ENCODE data around the gene NEIL1.

Gene NEIL1

GRCh38 chr15:75350601-75351361 is 3.9 kb downstream of the NEIL1 start:
- H3K27me3 ChIP-seq (ENCODE audit: control insufficient read depth, insufficient read depth, low read length), result no peaks in the 10 kb centered on the region
- no peak overlapping the region for H3K9ac ChIP-seq (ENCODE audit: low read length)
- no peak overlapping the region for H3K4me3 ChIP-seq (ENCODE audit: low read length)
- no peaks in the 10 kb centered on the region for H3K9me3 ChIP-seq (ENCODE audit: control insufficient read depth, low read length)
- H3K4me1 ChIP-seq (ENCODE audit: control insufficient read depth, insufficient read depth, low read length), result peaks cover 18% of the 10 kb centered on the region
- H3K36me3 ChIP-seq (ENCODE audit: control insufficient read depth, insufficient read depth, low read length), result peaks cover 3% of the 10 kb centered on the region

- Histone ChIP-seq H3K27me3 (ENCODE audit: control insufficient read depth, insufficient read depth, low read length) (no peaks in the 10 kb centered on the region), H3K9ac (ENCODE audit: low read length) (no peak overlapping the region), H3K9me3 (ENCODE audit: control insufficient read depth, low read length) (no peaks in the 10 kb centered on the region), H3K36me3 (ENCODE audit: control insufficient read depth, insufficient read depth, low read length) (peaks cover 8% of the 10 kb centered on the region), H3K4me1 (ENCODE audit: control insufficient read depth, insufficient read depth, low read length) (peaks cover 10% of the 10 kb centered on the region), H3K4me3 (ENCODE audit: low read length) (no peak overlapping the region)
These were observed 5.6 kb downstream of the NEIL1 start for GRCh38 chr15:75352186-75353080.

DNA sequence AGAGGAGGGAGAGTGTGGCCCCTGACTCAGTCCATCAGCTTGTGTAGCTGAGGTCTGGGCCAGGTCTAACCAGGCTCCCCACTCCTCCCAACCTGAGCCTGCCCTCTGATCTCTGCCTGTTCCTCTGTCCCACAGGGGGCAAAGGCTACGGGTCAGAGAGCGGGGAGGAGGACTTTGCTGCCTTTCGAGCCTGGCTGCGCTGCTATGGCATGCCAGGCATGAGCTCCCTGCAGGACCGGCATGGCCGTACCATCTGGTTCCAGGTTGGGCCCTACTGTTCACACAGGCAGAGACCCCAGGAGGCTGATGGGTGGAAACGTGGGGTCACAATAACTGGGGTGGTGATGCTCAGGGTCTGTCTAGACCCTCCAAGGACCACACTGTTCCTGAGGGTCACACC is 6.8 kb downstream of the NEIL1 start:
- Histone ChIP-seq H3K36me3 (ENCODE audit: control insufficient read depth, insufficient read depth, low read length) (peaks cover 8% of the 10 kb centered on the region), H3K27me3 (ENCODE audit: control insufficient read depth, insufficient read depth, low read length) (no peaks in the 10 kb centered on the region), H3K9ac (ENCODE audit: low read length) (no peak overlapping the region), H3K4me3 (ENCODE audit: low read length) (no peak overlapping the region), H3K4me1 (ENCODE audit: control insufficient read depth, insufficient read depth, low read length) (peaks cover 7% of the 10 kb centered on the region), H3K9me3 (ENCODE audit: control insufficient read depth, low read length) (no peaks in the 10 kb centered on the region)

DNA sequence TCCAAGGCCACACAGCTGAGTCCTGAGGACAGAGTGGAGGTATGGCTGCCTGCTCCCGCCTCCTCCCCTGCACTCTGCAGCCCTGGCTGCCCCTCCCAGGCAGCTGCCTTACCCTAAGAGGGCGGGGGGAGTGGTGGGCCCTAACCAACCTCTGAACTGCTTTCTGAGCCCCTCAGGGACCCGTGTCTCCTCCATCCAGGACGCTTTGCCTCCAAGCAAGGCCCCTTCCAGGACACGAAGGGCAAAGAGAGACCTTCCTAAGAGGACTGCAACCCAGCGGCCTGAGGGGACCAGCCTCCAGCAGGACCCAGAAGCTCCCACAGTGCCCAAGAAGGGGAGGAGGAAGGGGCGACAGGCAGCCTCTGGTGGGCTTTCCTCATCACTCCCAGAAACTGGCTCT is 7.6 kb downstream of the NEIL1 start:
- H3K36me3 ChIP-seq (ENCODE audit: control insufficient read depth, insufficient read depth, low read length), result peaks cover 12% of the 10 kb centered on the region
- no peak overlapping the region for H3K4me3 ChIP-seq (ENCODE audit: low read length)
- H3K4me1 ChIP-seq (ENCODE audit: control insufficient read depth, insufficient read depth, low read length), result no peaks in the 10 kb centered on the region
- H3K9ac ChIP-seq (ENCODE audit: low read length), result no peak overlapping the region
- no peaks in the 10 kb centered on the region for H3K9me3 ChIP-seq (ENCODE audit: control insufficient read depth, low read length)
- H3K27me3 ChIP-seq (ENCODE audit: control insufficient read depth, insufficient read depth, low read length), result no peaks in the 10 kb centered on the region

- Histone ChIP-seq H3K9me3 (ENCODE audit: control insufficient read depth, low read length) (no peaks in the 10 kb centered on the region), H3K4me1 (ENCODE audit: control insufficient read depth, insufficient read depth, low read length) (no peaks in the 10 kb centered on the region), H3K36me3 (ENCODE audit: control insufficient read depth, insufficient read depth, low read length) (peaks cover 19% of the 10 kb centered on the region)
These were observed 8.5 kb downstream of the NEIL1 start for GRCh38 chr15:75355369-75355768.

GRCh38 chr15:75356006-75356405 is 9.2 kb downstream of the NEIL1 start:
- H3K4me3 ChIP-seq (ENCODE audit: low read length), result no peak overlapping the region
- no peaks in the 10 kb centered on the region for H3K4me1 ChIP-seq (ENCODE audit: control insufficient read depth, insufficient read depth, low read length)
- H3K9ac ChIP-seq (ENCODE audit: low read length), result no peak overlapping the region
- H3K27me3 ChIP-seq (ENCODE audit: control insufficient read depth, insufficient read depth, low read length), result no peaks in the 10 kb centered on the region
- peaks cover 19% of the 10 kb centered on the region for H3K36me3 ChIP-seq (ENCODE audit: control insufficient read depth, insufficient read depth, low read length)
- H3K9me3 ChIP-seq (ENCODE audit: control insufficient read depth, low read length), result no peaks in the 10 kb centered on the region

More at GRCh38 chr15:75355369-75355768, 8.5 kb downstream of the NEIL1 start:
- no peak overlapping the region for H3K4me3 ChIP-seq (ENCODE audit: low read length)
- H3K27me3 ChIP-seq (ENCODE audit: control insufficient read depth, insufficient read depth, low read length), result no peaks in the 10 kb centered on the region
- no peak overlapping the region for H3K9ac ChIP-seq (ENCODE audit: low read length)

- Histone ChIP-seq H3K4me1 (ENCODE audit: control insufficient read depth, insufficient read depth, low read length) (no peaks in the 10 kb centered on the region), H3K4me3 (ENCODE audit: low read length) (no peak overlapping the region), H3K27me3 (ENCODE audit: control insufficient read depth, insufficient read depth, low read length) (no peaks in the 10 kb centered on the region), H3K36me3 (ENCODE audit: control insufficient read depth, insufficient read depth, low read length) (peaks cover 21% of the 10 kb centered on the region), H3K9ac (ENCODE audit: low read length) (no peak overlapping the region), H3K9me3 (ENCODE audit: control insufficient read depth, low read length) (no peaks in the 10 kb centered on the region)
These were observed 9.7 kb downstream of the NEIL1 start for GRCh38 chr15:75356517-75356916.

DNA sequence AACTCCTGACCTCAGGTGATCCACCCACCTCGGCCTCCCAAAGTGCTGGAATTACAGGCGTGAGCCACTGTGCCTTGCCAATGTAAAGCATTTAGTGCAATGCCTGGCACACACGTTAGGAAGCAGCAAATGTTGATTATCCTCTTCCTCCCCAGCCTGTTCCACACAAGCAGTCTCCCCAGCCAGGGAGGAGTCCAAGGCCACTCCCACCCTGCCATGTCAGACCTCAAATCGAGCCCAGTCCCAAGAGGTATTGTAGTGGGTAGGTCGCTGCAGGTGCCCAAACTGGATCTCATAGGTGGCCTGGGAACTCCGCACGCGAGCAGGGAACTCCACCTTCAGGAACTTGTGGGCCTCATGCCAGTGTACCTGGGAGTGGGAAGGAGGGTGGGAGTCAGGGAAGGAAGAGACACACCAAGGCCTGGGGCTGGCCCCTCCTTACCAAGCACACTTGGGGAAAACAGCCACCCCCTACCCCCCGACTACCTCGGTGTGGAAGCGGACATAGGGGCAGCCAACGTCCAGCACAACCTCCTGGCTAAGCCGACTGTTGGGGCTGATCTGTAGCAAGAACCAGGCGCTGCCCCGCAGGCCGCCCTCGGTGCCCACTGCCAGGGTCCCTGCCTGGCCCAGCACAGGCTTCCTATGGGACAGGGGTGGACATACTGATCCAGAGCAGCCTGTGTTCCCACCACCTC is 11.3 kb downstream of the NEIL1 start:
- Histone ChIP-seq H3K9ac (ENCODE audit: low read length) (no peak overlapping the region), H3K4me3 (ENCODE audit: low read length) (no peak overlapping the region), H3K9me3 (ENCODE audit: control insufficient read depth, low read length) (no peaks in the 10 kb centered on the region), H3K27me3 (ENCODE audit: control insufficient read depth, insufficient read depth, low read length) (no peaks in the 10 kb centered on the region), H3K4me1 (ENCODE audit: control insufficient read depth, insufficient read depth, low read length) (no peaks in the 10 kb centered on the region), H3K36me3 (ENCODE audit: control insufficient read depth, insufficient read depth, low read length) (peaks cover 24% of the 10 kb centered on the region)

DNA sequence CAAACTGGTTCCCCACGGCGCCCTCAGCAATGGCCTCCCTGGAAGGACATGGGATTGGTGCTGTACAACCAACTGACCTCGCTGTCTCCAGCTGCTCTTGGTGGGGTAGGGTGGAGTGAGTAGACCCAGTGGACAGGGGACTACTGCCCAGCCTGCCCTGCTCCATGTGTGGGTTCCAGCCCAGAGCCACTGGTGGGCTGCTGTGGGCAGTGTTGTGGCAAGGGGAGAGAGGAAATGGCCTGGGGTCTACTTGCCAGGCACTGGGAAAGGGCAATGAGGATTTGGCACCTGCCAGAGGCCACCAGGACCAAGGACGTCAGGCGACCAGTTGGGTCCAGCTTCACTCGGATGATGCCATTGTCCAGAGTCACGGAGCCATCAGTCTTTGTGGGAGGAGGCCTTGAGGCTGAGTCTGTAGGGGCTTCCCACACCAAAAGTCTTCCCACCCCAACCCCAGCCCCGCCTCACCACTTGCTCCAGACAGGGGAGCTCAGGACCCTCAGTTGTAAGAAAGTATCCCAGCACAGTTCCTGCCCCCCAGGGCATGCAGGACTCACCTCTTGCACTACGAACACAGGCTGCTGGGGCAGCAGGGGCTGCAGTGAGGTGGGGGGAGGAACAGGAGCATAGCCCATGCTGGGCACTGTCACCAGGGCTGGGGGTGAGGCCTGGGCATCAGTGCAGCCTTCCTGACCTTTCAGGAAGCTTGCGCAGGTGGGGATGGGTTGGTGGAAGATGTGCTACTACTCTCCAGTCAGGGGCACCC is 12.1 kb downstream of the NEIL1 start:
- Histone ChIP-seq H3K27me3 (ENCODE audit: control insufficient read depth, insufficient read depth, low read length) (no peaks in the 10 kb centered on the region), H3K36me3 (ENCODE audit: control insufficient read depth, insufficient read depth, low read length) (peaks cover 28% of the 10 kb centered on the region), H3K4me3 (ENCODE audit: low read length) (no peak overlapping the region), H3K9ac (ENCODE audit: low read length) (no peak overlapping the region), H3K9me3 (ENCODE audit: control insufficient read depth, low read length) (no peaks in the 10 kb centered on the region), H3K4me1 (ENCODE audit: control insufficient read depth, insufficient read depth, low read length) (no peaks in the 10 kb centered on the region)

DNA sequence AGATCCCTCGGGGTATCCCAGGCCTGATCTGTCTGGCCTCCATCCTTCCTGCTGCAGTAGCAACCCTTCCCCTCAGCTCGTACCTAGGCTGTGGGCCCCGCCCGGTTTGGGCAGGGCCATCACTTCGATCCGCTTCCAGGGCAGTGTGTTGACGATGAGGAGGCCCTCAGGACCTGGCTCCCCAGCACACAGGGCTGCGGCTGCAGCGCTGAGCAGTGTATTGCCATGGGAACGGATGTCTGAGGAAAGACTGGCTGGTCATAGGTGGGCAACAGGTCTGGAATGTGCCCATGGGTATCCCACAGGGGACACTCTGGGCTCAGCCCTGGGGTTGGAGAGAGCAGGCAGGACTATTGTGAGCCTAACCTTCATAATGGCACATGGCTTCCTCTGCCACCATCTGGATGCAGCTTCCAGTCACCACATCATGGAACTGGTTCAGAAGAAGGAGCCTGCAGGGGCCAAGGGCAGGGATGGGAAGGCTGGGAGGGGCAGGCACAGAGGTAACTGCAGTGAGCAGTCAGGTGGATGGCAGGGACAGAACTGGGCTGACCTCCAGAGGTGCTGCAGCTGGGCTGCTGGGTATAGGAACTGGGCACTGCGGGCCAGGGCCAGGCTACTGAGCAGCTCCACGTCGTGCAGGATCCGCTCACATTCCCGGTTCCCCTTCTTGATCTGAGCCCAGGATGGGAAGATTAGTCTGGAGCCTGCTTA is 12.9 kb downstream of the NEIL1 start:
- no peaks in the 10 kb centered on the region for H3K9me3 ChIP-seq (ENCODE audit: control insufficient read depth, low read length)
- H3K36me3 ChIP-seq (ENCODE audit: control insufficient read depth, insufficient read depth, low read length), result peaks cover 35% of the 10 kb centered on the region
- H3K9ac ChIP-seq (ENCODE audit: low read length), result no peak overlapping the region
- no peaks in the 10 kb centered on the region for H3K4me1 ChIP-seq (ENCODE audit: control insufficient read depth, insufficient read depth, low read length)
- H3K4me3 ChIP-seq (ENCODE audit: low read length), result no peak overlapping the region
- H3K27me3 ChIP-seq (ENCODE audit: control insufficient read depth, insufficient read depth, low read length), result no peaks in the 10 kb centered on the region

- no peaks in the 10 kb centered on the region for H3K4me1 ChIP-seq (ENCODE audit: control insufficient read depth, insufficient read depth, low read length)
- H3K9me3 ChIP-seq (ENCODE audit: control insufficient read depth, low read length), result no peaks in the 10 kb centered on the region
- H3K27me3 ChIP-seq (ENCODE audit: control insufficient read depth, insufficient read depth, low read length), result no peaks in the 10 kb centered on the region
- no peak overlapping the region for H3K9ac ChIP-seq (ENCODE audit: low read length)
- H3K4me3 ChIP-seq (ENCODE audit: low read length), result no peak overlapping the region
- H3K36me3 ChIP-seq (ENCODE audit: control insufficient read depth, insufficient read depth, low read length), result peaks cover 36% of the 10 kb centered on the region
These were observed 13.6 kb downstream of the NEIL1 start for GRCh38 chr15:75360391-75360790.

All from mucosa of stomach (tissue), 1 donor.